ENCODE results near the gene HYAL2. TPM values are rescaled to one million over a fixed set of nuclear protein-coding genes. Genes with fewer than 3 reads are reported as not detected.
"Not testable (repeated sequence)": the region's sequence is repeated elsewhere in the genome, so short reads cannot be mapped to it uniquely, and the experiment has no call there.

Gene HYAL2
- total and polyA plus RNA-seq, 8 donors = 67.2 to 171 (median 91.3) TPM

- H3K36me3 ChIP-seq = peaks cover 0 to 48% of the 10 kb centered on the region in 2 donors
- H3K27ac ChIP-seq = no peak overlapping the region
- H3K4me1 ChIP-seq = peaks cover 5 to 7% of the 10 kb centered on the region in 2 donors
- no peak overlapping the region for H3K4me3 ChIP-seq
- no peak for TF ChIP-seq CTCF (IDR thresholded peaks at IDR 0.05)
- ATAC-seq = no peak
- no peaks in the 10 kb centered on the region for H3K27me3 ChIP-seq
- H3K9me3 ChIP-seq = no peaks in the 10 kb centered on the region
- intact Hi-C loops (cut with DNase I) = no loop called here
- DNase-seq = peak in 1 of 4 donors; percentile 65
Observed at GRCh38 chr3:50286322-50287227, 36.0 kb downstream of the HYAL2 start.

GRCh38 chr3:50284121-50284520 is 38.4 kb downstream of the HYAL2 start:
- DNase-seq; ATAC-seq; H3K27me3 ChIP-seq; intact Hi-C loops (cut with DNase I); H3K4me3 ChIP-seq; H3K4me1 ChIP-seq; H3K27ac ChIP-seq; H3K9me3 ChIP-seq: not testable (repeated sequence)
- peaks cover 0 to 33% of the 10 kb centered on the region in 2 donors for H3K36me3 ChIP-seq

- ATAC-seq = no peak
- H3K27ac ChIP-seq = no peak overlapping the region
- H3K9me3 ChIP-seq = no peaks in the 10 kb centered on the region
- peaks cover 0 to 35% of the 10 kb centered on the region in 2 donors for H3K27me3 ChIP-seq
- H3K4me1 ChIP-seq = peaks cover 0 to 5% of the 10 kb centered on the region in 2 donors
- peaks cover 0 to 10% of the 10 kb centered on the region in 2 donors for H3K36me3 ChIP-seq
- TF ChIP-seq CTCF (IDR thresholded peaks at IDR 0.05) = no peak
- intact Hi-C loops (cut with DNase I) = no loop called here
- DNase-seq = peak in 1 of 4 donors; percentile 26
- H3K4me3 ChIP-seq = no peak overlapping the region
Observed at GRCh38 chr3:50279255-50280016, 43.1 kb downstream of the HYAL2 start.

GRCh38 chr3:50278880-50279224 is 43.7 kb downstream of the HYAL2 start, which contains the start of gene LSMEM2:
LSMEM2 (plus strand) TSS chr3:50279087; CDS start chr3:50279114, 27 bp downstream.
- no peak for ATAC-seq
- Histone ChIP-seq H3K36me3 (peaks cover 0 to 10% of the 10 kb centered on the region in 2 donors), H3K27me3 (peaks cover 0 to 41% of the 10 kb centered on the region in 2 donors), H3K4me1 (peaks cover 0 to 11% of the 10 kb centered on the region in 2 donors), H3K4me3 (no peak within 1 kb of the TSS), H3K9me3 (no peaks in the 10 kb centered on the region), H3K27ac (no peak within 1 kb of the TSS)
- DNase-seq = peak in 1 of 4 donors; percentile 36
- intact Hi-C loops (cut with DNase I) = no loop called here
- no peak for TF ChIP-seq CTCF (IDR thresholded peaks at IDR 0.05)

GRCh38 chr3:50278123-50278879 is 44.2 kb downstream of the HYAL2 start:
- DNase-seq (no peak), ATAC-seq (no peak)
- no peak overlapping the region for H3K27ac ChIP-seq
- intact Hi-C loops (cut with DNase I) = no loop called here
- no peaks in the 10 kb centered on the region for H3K9me3 ChIP-seq
- no peak for TF ChIP-seq CTCF (IDR thresholded peaks at IDR 0.05)
- peaks cover 0 to 47% of the 10 kb centered on the region in 2 donors for H3K27me3 ChIP-seq
- no peak overlapping the region for H3K4me3 ChIP-seq
- H3K36me3 ChIP-seq = peaks cover 0 to 10% of the 10 kb centered on the region in 2 donors
- H3K4me1 ChIP-seq = peaks cover 3 to 17% of the 10 kb centered on the region in 2 donors

All from left lung (tissue), 10 donors.